Measurements from ENCODE around the gene GRM3. TPM values are rescaled to one million over a fixed set of nuclear protein-coding genes. Genes with fewer than 3 reads are reported as not detected.

GRM3 gene
- total RNA-seq, 2 experiments from 2014 or later: not detected

- Histone ChIP-seq H3K4me1 (ENCODE audit: insufficient read depth, low read length, poor library complexity, severe bottlenecking) (no peaks in the 10 kb centered on the region), H3K4me3 (ENCODE audit: low read depth, low read length, poor library complexity, severe bottlenecking) (no peak overlapping the region), H3K4me2 (ENCODE audit: low read length) (no peak overlapping the region), H2AFZ (ENCODE audit: low read length) (no peak overlapping the region), H3K27ac (ENCODE audit: low read depth, low read length, poor library complexity, severe bottlenecking) (no peak overlapping the region), H3K36me3 (ENCODE audit: insufficient read depth, low read length) (no peaks in the 10 kb centered on the region), H4K20me1 (ENCODE audit: insufficient read depth, low read length) (no peaks in the 10 kb centered on the region), H3K79me2 (ENCODE audit: insufficient read depth, low read depth, low read length) (no peaks in the 10 kb centered on the region), H3K9me3 (ENCODE audit: low read length) (no peaks in the 10 kb centered on the region), H3K9me2 (ENCODE audit: insufficient read depth, low read length) (no peaks in the 10 kb centered on the region)
- CTCF ChIA-PET (ENCODE audit: unreplicated experiment): no interaction called here
- intact Hi-C loops (cut with micrococcal nuclease; ENCODE audit: unreplicated experiment): no loop called here
- TF ChIP-seq EZH2phosphoT487 (IDR thresholded peaks at IDR 0.05; ENCODE audit: borderline replicate concordance, low read depth, low read length) (no peak), CTCF (conservative IDR thresholded peaks at IDR 0.05; ENCODE audit: low read length) (no peak)
- DNase-seq (ENCODE audit: low spot score): no peak
- no TSS peak for BruUV-seq (replicated peaks)
- POLR2A ChIA-PET: no interaction called here
Measured at GRCh38 chr7:86768394-86768793, 124.7 kb downstream of the GRM3 start.

- BruUV-seq (replicated peaks): no TSS peak
- POLR2A ChIA-PET: no interaction called here
Measured at GRCh38 chr7:86768967-86769760, 125.5 kb downstream of the GRM3 start.

More at GRCh38 chr7:86768967-86769760, 125.5 kb downstream of the GRM3 start:
- H3K27ac ChIP-seq (ENCODE audit: low read depth, low read length, poor library complexity, severe bottlenecking): no peak overlapping the region
- intact Hi-C loops (cut with micrococcal nuclease; ENCODE audit: unreplicated experiment): no loop called here
- H3K4me1 ChIP-seq (ENCODE audit: insufficient read depth, low read length, poor library complexity, severe bottlenecking): no peaks in the 10 kb centered on the region
- DNase-seq (ENCODE audit: low spot score): no peak
- no peaks in the 10 kb centered on the region for H3K36me3 ChIP-seq (ENCODE audit: insufficient read depth, low read length)
- no peak overlapping the region for H3K4me3 ChIP-seq (ENCODE audit: low read depth, low read length, poor library complexity, severe bottlenecking)
- H3K9me3 ChIP-seq (ENCODE audit: low read length): no peaks in the 10 kb centered on the region
- TF ChIP-seq CTCF (conservative IDR thresholded peaks at IDR 0.05; ENCODE audit: low read length) (no peak), EZH2phosphoT487 (IDR thresholded peaks at IDR 0.05; ENCODE audit: borderline replicate concordance, low read depth, low read length) (no peak)
- H4K20me1 ChIP-seq (ENCODE audit: insufficient read depth, low read length): no peaks in the 10 kb centered on the region
- H3K79me2 ChIP-seq (ENCODE audit: insufficient read depth, low read depth, low read length): no peaks in the 10 kb centered on the region
- no peak overlapping the region for H2AFZ ChIP-seq (ENCODE audit: low read length)
- CTCF ChIA-PET (ENCODE audit: unreplicated experiment): no interaction called here
- no peaks in the 10 kb centered on the region for H3K9me2 ChIP-seq (ENCODE audit: insufficient read depth, low read length)
- no peak overlapping the region for H3K4me2 ChIP-seq (ENCODE audit: low read length)

Data from OCI-LY7 (cell line).